H1 (cell line): ENCODE measurements around the gene TTC22. TPM values are rescaled to one million over a fixed set of nuclear protein-coding genes. Genes with fewer than 3 reads are reported as not detected.

ENCODE experiments used
- BACH1 ChIP-seq: IDR thresholded peaks from 2 replicates; pipeline ENCODE4 v1.6.1; 2012; ENCODE audit warnings: low read length, improper control_type of control experiment
- BRCA1 ChIP-seq: IDR thresholded peaks from 2 replicates; pipeline ENCODE4 v1.6.1; 2012; ENCODE audit warnings: low read depth, low read length, improper control_type of control experiment
- CEBPB ChIP-seq: IDR thresholded peaks from 2 replicates; pipeline ENCODE4 v1.6.1; 2012; ENCODE audit warnings: low read depth, low read length
- CHD2 ChIP-seq: IDR thresholded peaks from 2 replicates; pipeline ENCODE4 v1.6.1; 2012; ENCODE audit warnings: low read length, improper control_type of control experiment
- HDAC6 ChIP-seq: IDR thresholded peaks from one replicate; pipeline ENCODE4 v1.7.1; 2012; ENCODE audit warnings: low read depth, mild to moderate bottlenecking, inconsistent platforms, low read length, moderate library complexity
- JUN ChIP-seq: IDR thresholded peaks from 2 replicates; pipeline ENCODE4 v1.6.1; 2011; ENCODE audit warnings: low read depth, mild to moderate bottlenecking, improper control_type of control experiment, low read length
- JUND ChIP-seq: IDR thresholded peaks from 2 replicates; pipeline ENCODE4 v1.6.1; 2011; ENCODE audit warnings: mild to moderate bottlenecking, improper control_type of control experiment, low read length
- KDM1A ChIP-seq: fragments of 200-600, 300-600 bp; sonication (generic); IDR thresholded peaks from 2 replicates; pipeline ENCODE4 v1.7.1; 2016; ENCODE audit warnings: mild to moderate bottlenecking, low read length, borderline replicate concordance
- KDM5A ChIP-seq: fragments of 200-600 bp; IDR thresholded peaks from 2 replicates; pipeline ENCODE4 v1.7.1; 2012; ENCODE audit warnings: mild to moderate bottlenecking, low read length, inconsistent platforms, mixed read lengths
- MAX ChIP-seq: IDR thresholded peaks from 2 replicates; pipeline ENCODE4 v1.6.1; 2012; ENCODE audit warnings: inconsistent platforms
- RFX5 ChIP-seq: IDR thresholded peaks from 2 replicates; pipeline ENCODE4 v1.6.1; 2011; ENCODE audit warnings: low read depth, low read length, improper control_type of control experiment, borderline replicate concordance
- RNF2 ChIP-seq: fragments of 200-900, 300-1000 bp; sonication (generic); IDR thresholded peaks from 2 replicates; pipeline ENCODE4 v1.7.1; 2016; ENCODE audit warnings: borderline replicate concordance, low read depth, mild to moderate bottlenecking, antibody characterized with exemption, low read length; ENCODE audit not compliant: poor library complexity, severe bottlenecking; ENCODE audit errors: missing control alignments
- SAP30 ChIP-seq: fragments of 300-600 bp; sonication (generic); IDR thresholded peaks from 2 replicates; pipeline ENCODE4 v1.7.1; 2012; ENCODE audit warnings: low read length, moderate library complexity, mild to moderate bottlenecking, inconsistent platforms; ENCODE audit not compliant: insufficient read depth, insufficient replicate concordance
- SIN3A ChIP-seq, 2 experiments: IDR thresholded peaks in 1 of 2; conservative IDR thresholded peaks in 1 of 2; 2 replicates each; pipeline ENCODE4 v1.6.1; 2011 to 2012; ENCODE audit warnings: low read length in 2 of 2, improper control_type of control experiment in 1 of 2, low read depth in 1 of 2, mild to moderate bottlenecking in 1 of 2
- SIX5 ChIP-seq: IDR thresholded peaks from 2 replicates; pipeline ENCODE4 v1.6.1; 2011; ENCODE audit warnings: mild to moderate bottlenecking, low read depth, low read length
- TAF7 ChIP-seq: optimal IDR thresholded peaks from 2 replicates; pipeline ENCODE3; 2011; ENCODE audit warnings: low read depth, mild to moderate bottlenecking, inconsistent platforms, low read length, moderate library complexity, borderline replicate concordance
- TBP ChIP-seq: IDR thresholded peaks from 2 replicates; pipeline ENCODE4 v1.6.1; 2011; ENCODE audit warnings: low read depth, low read length, improper control_type of control experiment
- TCF12 ChIP-seq: IDR thresholded peaks from 2 replicates; pipeline ENCODE4 v1.6.1; 2011; ENCODE audit warnings: low read depth, mild to moderate bottlenecking, low read length
- TEAD4 ChIP-seq: IDR thresholded peaks from 2 replicates; pipeline ENCODE4 v1.6.1; 2012; ENCODE audit warnings: low read depth, low read length, inconsistent platforms, mixed read lengths
- ZNF274 ChIP-seq: IDR thresholded peaks from 2 replicates; pipeline ENCODE4 v1.7.0; 2012; ENCODE audit warnings: low read length, borderline replicate concordance; ENCODE audit errors: extremely low read depth
- polyA plus RNA-seq, 7 experiments: library from polyadenylated mRNA; depleted of rRNA in 3 of 7; stranded (reverse) in 5 of 7; unstranded in 2 of 7; fragments of >200 nt in 5 of 7; fragments of 200-250 nt in 2 of 7; gene quantifications; 1 replicate in 5 of 7; 2 replicates in 1 of 7; 4 replicates in 1 of 7; pipeline versions ENCODE4 v1.2.1 to v1.2.3, GENCODE V29; 2011 to 2013; ENCODE audit warnings: missing spikeins in 2 of 7, mixed read lengths in 2 of 7
- total RNA-seq: library from RNA; stranded (reverse); fragmentation: NEBNext Ultra II Directional; extraction: Animal tissue kit (Norgen Biotek cat#: 25700); gene quantifications from 2 replicates; pipeline ENCODE4 v1.2.1, GENCODE V29; 2021
- TF ChIP-seq, protein P1 (sequence below): IDR thresholded peaks from 2 replicates; pipeline ENCODE4 v1.6.1; 2011; ENCODE audit warnings: low read depth, mild to moderate bottlenecking, low read length; ENCODE audit not compliant: insufficient read depth
- TF ChIP-seq, protein P2 (sequence below): IDR thresholded peaks from 2 replicates; pipeline ENCODE4 v1.6.1; 2012; ENCODE audit warnings: inconsistent platforms

TTC22 gene
- total and polyA plus RNA-seq, 2 of the 8 experiments (the other 6 are each of a cell fraction or from before 2014, with no cell fraction given): 1.00 to 1.6 TPM

DNA sequence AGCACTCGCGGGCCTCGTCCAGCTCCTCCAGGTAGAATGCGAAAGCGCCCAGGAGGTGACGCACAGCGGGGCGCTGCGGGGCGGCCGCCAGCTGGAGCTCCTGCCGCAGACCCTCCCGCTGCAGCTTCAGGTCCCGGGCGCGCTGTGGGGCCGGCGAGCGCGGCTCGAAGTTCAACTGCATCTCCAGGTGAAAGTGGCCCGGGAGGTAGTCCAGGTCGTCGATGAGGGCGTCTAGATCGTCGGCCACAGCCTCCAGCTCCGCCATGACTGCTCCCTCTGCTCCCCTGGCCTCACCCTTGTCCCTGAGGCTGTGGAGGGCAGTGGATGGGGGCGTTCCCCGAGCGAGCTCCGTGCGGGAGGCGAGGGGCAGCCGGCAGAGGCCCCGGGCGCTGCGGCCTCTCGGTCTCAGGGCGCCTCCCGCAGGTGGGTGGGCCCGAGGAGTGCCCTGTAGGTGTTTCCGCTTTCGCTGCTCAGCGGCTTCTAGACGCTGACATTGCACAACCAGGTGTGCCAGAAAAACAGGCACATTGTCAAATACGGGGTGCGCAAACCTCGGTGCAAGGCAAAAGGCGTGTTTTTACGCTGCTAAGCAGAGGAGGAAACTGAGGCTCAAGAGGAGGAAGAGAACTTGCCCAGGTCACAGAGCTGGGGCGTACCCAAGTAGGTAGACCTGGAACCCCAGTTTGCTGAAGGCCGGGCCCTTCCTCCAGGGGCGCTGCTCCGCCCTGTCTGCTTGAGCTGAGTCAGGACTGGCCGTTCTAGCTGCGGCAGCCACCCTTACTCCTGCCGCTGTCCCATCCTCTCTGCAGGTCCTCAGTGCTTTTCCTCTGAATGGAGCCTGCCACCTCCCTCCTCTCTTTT, at the start of gene TTC22 (continued):
- TF ChIP-seq TBP (no peak), JUN (no peak), SIX5 (no peak), TAF7 (no peak), SAP30 (no peak), RNF2 (no peak), BRCA1 (no peak), RFX5 (no peak), CEBPB (peak; percentile 68), TEAD4 (no peak), MAX (no peak), HDAC6 (no peak), SIN3A (conservative IDR thresholded peaks at IDR 0.05 in 1 of 2, IDR thresholded peaks at IDR 0.05 in 1 of 2; ENCODE audit: low read depth in 1 of 2, low read length in 2 of 2) (no peak), KDM1A (peak; percentile 61; the same call in 1 of the 2 replicates), KDM5A (no peak), ZNF274 (no peak), TCF12 (no peak), BACH1 (peak; percentile 72), CHD2 (no peak), JUND (no peak)
- TF ChIP-seq, protein P1, sequence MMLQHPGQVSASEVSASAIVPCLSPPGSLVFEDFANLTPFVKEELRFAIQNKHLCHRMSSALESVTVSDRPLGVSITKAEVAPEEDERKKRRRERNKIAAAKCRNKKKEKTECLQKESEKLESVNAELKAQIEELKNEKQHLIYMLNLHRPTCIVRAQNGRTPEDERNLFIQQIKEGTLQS: no peak
- TF ChIP-seq, protein P2, sequence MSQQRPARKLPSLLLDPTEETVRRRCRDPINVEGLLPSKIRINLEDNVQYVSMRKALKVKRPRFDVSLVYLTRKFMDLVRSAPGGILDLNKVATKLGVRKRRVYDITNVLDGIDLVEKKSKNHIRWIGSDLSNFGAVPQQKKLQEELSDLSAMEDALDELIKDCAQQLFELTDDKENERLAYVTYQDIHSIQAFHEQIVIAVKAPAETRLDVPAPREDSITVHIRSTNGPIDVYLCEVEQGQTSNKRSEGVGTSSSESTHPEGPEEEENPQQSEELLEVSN: peak; percentile 21; the same call in 1 of the 2 replicates
